Measurements from ENCODE around the gene TAB2.

TAB2 gene

GRCh38 chr6:149323353-149323752 is 5.8 kb downstream of the TAB2 start:
- peaks cover 54% of the 10 kb centered on the region for H3K4me1 ChIP-seq (ENCODE audit: control insufficient read depth, low read length)
- H3K36me3 ChIP-seq (ENCODE audit: control insufficient read depth, low read length): 0 out of 2 replicates have a peak, but pooled peaks cover 4% of the 10 kb centered on the region
- no peaks in the 10 kb centered on the region for H3K27me3 ChIP-seq (ENCODE audit: control insufficient read depth, low read length)
- H3K27ac ChIP-seq (ENCODE audit: low read depth, low read length): no peak overlapping the region
- H4K20me1 ChIP-seq (ENCODE audit: control insufficient read depth, insufficient read depth, low read depth, low read length): peaks cover 9% of the 10 kb centered on the region; the same call in 1 of the 2 replicates
- TF ChIP-seq CTCF (IDR thresholded peaks at IDR 0.05; ENCODE audit: low read depth, low read length, poor library complexity, severe bottlenecking) (no peak), EZH2phosphoT487 (IDR thresholded peaks at IDR 0.05; ENCODE audit: borderline replicate concordance, low read length) (no peak)
- no peaks in the 10 kb centered on the region for H3K9me3 ChIP-seq (ENCODE audit: control insufficient read depth, insufficient read depth, low read length)
- H3K79me2 ChIP-seq (ENCODE audit: control insufficient read depth, low read length): peaks cover 100% of the 10 kb centered on the region
- H3K9me2 ChIP-seq (replicated peaks; ENCODE audit: control insufficient read depth, low read length): no peaks in the 10 kb centered on the region
- peaks cover 2% of the 10 kb centered on the region; the same call in 1 of the 2 replicates for H3F3A ChIP-seq (ENCODE audit: control insufficient read depth, insufficient read depth)
- peak overlapping the region; percentile 6 for H3K4me2 ChIP-seq (ENCODE audit: low read length)
- H3K4me3 ChIP-seq (ENCODE audit: low read length): no peak overlapping the region

DNA sequence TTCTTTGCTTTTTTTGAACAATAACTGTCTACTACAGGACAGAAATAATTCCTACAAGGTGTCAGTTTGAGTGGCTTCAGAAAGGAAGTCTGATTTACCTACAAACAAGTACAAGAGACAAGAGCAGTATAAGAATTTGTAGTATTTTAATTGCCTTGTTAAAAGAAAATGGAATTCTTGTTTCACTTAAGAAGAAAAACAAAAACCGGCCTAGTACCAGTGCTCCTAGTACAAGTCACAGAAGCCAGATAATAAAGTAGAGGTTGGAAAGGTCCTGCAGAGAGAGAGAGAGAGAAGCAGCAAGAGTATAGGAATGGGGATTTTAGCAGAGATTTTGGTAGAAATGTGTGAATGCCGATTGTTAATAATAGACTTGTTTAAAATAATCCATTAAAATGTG is 6.4 kb downstream of the TAB2 start:
- H3K4me3 ChIP-seq (ENCODE audit: low read length): no peak overlapping the region
- TF ChIP-seq CTCF (IDR thresholded peaks at IDR 0.05; ENCODE audit: low read depth, low read length, poor library complexity, severe bottlenecking) (no peak), EZH2phosphoT487 (IDR thresholded peaks at IDR 0.05; ENCODE audit: borderline replicate concordance, low read length) (no peak)
- no peaks in the 10 kb centered on the region for H3K9me2 ChIP-seq (replicated peaks; ENCODE audit: control insufficient read depth, low read length)
- peaks cover 100% of the 10 kb centered on the region for H3K79me2 ChIP-seq (ENCODE audit: control insufficient read depth, low read length)
- no peak overlapping the region for H3K4me2 ChIP-seq (ENCODE audit: low read length)
- 0 out of 2 replicates have a peak, but pooled peaks cover 1% of the 10 kb centered on the region for H3K36me3 ChIP-seq (ENCODE audit: control insufficient read depth, low read length)
- H3F3A ChIP-seq (ENCODE audit: control insufficient read depth, insufficient read depth): no peaks in the 10 kb centered on the region; the same call in 1 of the 2 replicates
- H3K4me1 ChIP-seq (ENCODE audit: control insufficient read depth, low read length): peaks cover 52% of the 10 kb centered on the region
- no peaks in the 10 kb centered on the region for H3K27me3 ChIP-seq (ENCODE audit: control insufficient read depth, low read length)
- H3K27ac ChIP-seq (ENCODE audit: low read depth, low read length): no peak overlapping the region
- H4K20me1 ChIP-seq (ENCODE audit: control insufficient read depth, insufficient read depth, low read depth, low read length): peaks cover 6% of the 10 kb centered on the region; the same call in 1 of the 2 replicates
- no peaks in the 10 kb centered on the region for H3K9me3 ChIP-seq (ENCODE audit: control insufficient read depth, insufficient read depth, low read length)

DNA sequence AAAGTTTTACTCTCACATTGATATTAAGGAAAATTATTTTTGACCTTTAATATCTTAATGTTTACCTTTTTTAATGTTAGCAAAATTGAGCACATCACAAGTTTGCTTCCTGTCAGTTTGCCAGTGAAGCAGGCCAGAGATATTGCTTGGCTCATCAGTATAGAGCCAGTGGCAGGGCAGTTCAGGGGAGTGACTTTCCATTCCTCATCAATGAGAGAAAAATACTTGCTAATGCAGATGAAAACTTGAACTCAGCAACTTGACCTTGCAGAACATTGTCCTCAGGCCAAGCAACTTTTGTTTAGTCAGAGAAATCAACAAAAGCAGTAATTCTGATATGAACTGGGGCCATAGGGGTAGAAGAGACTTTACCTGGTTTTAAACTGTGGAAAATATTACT is 6.9 kb downstream of the TAB2 start:
- Histone ChIP-seq H3K27ac (ENCODE audit: low read depth, low read length) (no peak overlapping the region), H3K4me2 (ENCODE audit: low read length) (no peak overlapping the region)

More for the DNA sequence above, 6.9 kb downstream of the TAB2 start:
- TF ChIP-seq CTCF (IDR thresholded peaks at IDR 0.05; ENCODE audit: low read depth, low read length, poor library complexity, severe bottlenecking) (no peak), EZH2phosphoT487 (IDR thresholded peaks at IDR 0.05; ENCODE audit: borderline replicate concordance, low read length) (no peak)
- H3K9me2 ChIP-seq (replicated peaks; ENCODE audit: control insufficient read depth, low read length): no peaks in the 10 kb centered on the region
- H3K4me1 ChIP-seq (ENCODE audit: control insufficient read depth, low read length): peaks cover 51% of the 10 kb centered on the region
- no peak overlapping the region for H3K4me3 ChIP-seq (ENCODE audit: low read length)
- peaks cover 6% of the 10 kb centered on the region; the same call in 1 of the 2 replicates for H4K20me1 ChIP-seq (ENCODE audit: control insufficient read depth, insufficient read depth, low read depth, low read length)
- H3K9me3 ChIP-seq (ENCODE audit: control insufficient read depth, insufficient read depth, low read length): no peaks in the 10 kb centered on the region
- H3K36me3 ChIP-seq (ENCODE audit: control insufficient read depth, low read length): no peaks in the 10 kb centered on the region
- H3F3A ChIP-seq (ENCODE audit: control insufficient read depth, insufficient read depth): no peaks in the 10 kb centered on the region; the same call in 1 of the 2 replicates
- no peaks in the 10 kb centered on the region for H3K27me3 ChIP-seq (ENCODE audit: control insufficient read depth, low read length)
- H3K79me2 ChIP-seq (ENCODE audit: control insufficient read depth, low read length): peaks cover 100% of the 10 kb centered on the region

Measured in DOHH2 (cell line).